ENCODE measurements around the gene FBXL16. TPM values are rescaled to one million over a fixed set of nuclear protein-coding genes. Genes with fewer than 3 reads are reported as not detected.

The FBXL16 gene
- total and polyA plus RNA-seq, 9 of the 15 experiments (the other 6 are each of a cell fraction or from before 2014, with no cell fraction given), result 0.21 to 8.2 (median 1.7) TPM

- TF ChIP-seq ESRRB (CRISPR knock-in tag; IDR thresholded peaks at IDR 0.05; ENCODE audit: borderline replicate concordance) (no peak), CCAR2 (IDR thresholded peaks at IDR 0.05; ENCODE audit: low read depth, low read length) (no peak), POLR2H (tag; IDR thresholded peaks at IDR 0.05; ENCODE audit: low read depth) (no peak), HDGF (IDR thresholded peaks at IDR 0.05) (no peak), ZNF175 (CRISPR knock-in tag; IDR thresholded peaks at IDR 0.05; ENCODE audit: low read depth) (no peak), ARID3A (IDR thresholded peaks at IDR 0.05; ENCODE audit: borderline replicate concordance, low read depth, low read length) (no peak), RBM39 (optimal IDR thresholded peaks at IDR 0.05; ENCODE audit: low read depth, low read length) (no peak), SIX5 (IDR thresholded peaks at IDR 0.05; ENCODE audit: borderline replicate concordance in 1 of 2, insufficient read depth in 1 of 2, low read depth in 1 of 2, low read length in 2 of 2) (peak; percentile 87 to 90; a peak in 3 of 4 replicates), EGR1 (conservative IDR thresholded peaks at IDR 0.05) (peak; percentile 60), FOXJ2 (tag; IDR thresholded peaks at IDR 0.05) (no peak), ZNF41 (CRISPR knock-in tag; conservative IDR thresholded peaks at IDR 0.05) (no peak), U2AF2 (optimal IDR thresholded peaks at IDR 0.05; ENCODE audit: low read depth, low read length) (no peak), DACH1 (IDR thresholded peaks at IDR 0.05; ENCODE audit: partially characterized antibody) (peak; percentile 78), FOXK1 (CRISPR knock-in tag; IDR thresholded peaks at IDR 0.05; ENCODE audit: borderline replicate concordance) (no peak), TAF15 (IDR thresholded peaks at IDR 0.05; ENCODE audit: low read depth, low read length) (no peak), CREB1 (IDR thresholded peaks at IDR 0.05) (peak; percentile 97), CREB1 (CRISPR knock-in tag; IDR thresholded peaks at IDR 0.05) (peak; percentile 96), NR1H2 (CRISPR knock-in tag; IDR thresholded peaks at IDR 0.05) (no peak), KDM4B (IDR thresholded peaks at IDR 0.05; ENCODE audit: borderline replicate concordance in 2 of 2, low read depth in 1 of 2) (no peak), ZBTB8A (IDR thresholded peaks at IDR 0.05; ENCODE audit: partially characterized antibody) (no peak), ZFPM2 (CRISPR knock-in tag; IDR thresholded peaks at IDR 0.05) (no peak), ZNF324 (CRISPR knock-in tag; IDR thresholded peaks at IDR 0.05) (no peak), RBM34 (IDR thresholded peaks at IDR 0.05; ENCODE audit: borderline replicate concordance, insufficient read depth, low read length) (no peak), LEF1 (IDR thresholded peaks at IDR 0.05) (no peak), HOXB6 (CRISPR knock-in tag; IDR thresholded peaks at IDR 0.05; ENCODE audit: borderline replicate concordance) (no peak), FUS (optimal IDR thresholded peaks at IDR 0.05; ENCODE audit: low read depth, low read length) (peak; percentile 37), ZNF217 (CRISPR knock-in tag; IDR thresholded peaks at IDR 0.05) (no peak), ZNF212 (CRISPR knock-in tag; IDR thresholded peaks at IDR 0.05) (no peak), NFE2L1 (tag; IDR thresholded peaks at IDR 0.05; ENCODE audit: borderline replicate concordance, low read depth) (no peak), ZNF707 (CRISPR knock-in tag; conservative IDR thresholded peaks at IDR 0.05) (no peak), DPF2 (IDR thresholded peaks at IDR 0.05) (no peak)
These were observed 35.3 kb upstream of the FBXL16 start, which contains the start of gene CIAO3 (continued) for GRCh38 chr16:740764-741505.

Data from K562 (cell line).